Chondrocyte (in vitro differentiated cells): ENCODE results near the gene GYG2. TPM values are rescaled to one million over a fixed set of nuclear protein-coding genes. Genes with fewer than 3 reads are reported as not detected.
"Not testable (repeated sequence)": the region's sequence is repeated elsewhere in the genome, so short reads cannot be mapped to it uniquely, and the experiment has no call there.

Experiments used
- DNase-seq: peaks from one replicate; pipeline ENCODE4 v3.0.0; 2021; ENCODE audit warnings: mixed read lengths, low spot score
- H3K27ac Mint-ChIP-seq: one replicate; pipeline ENCODE4 v1.8.0; 2021; ENCODE audit warnings: mild to moderate bottlenecking, moderate library complexity, mixed read lengths; ENCODE audit not compliant: unreplicated experiment
- H3K27me3 Mint-ChIP-seq: 2 replicates; pipeline ENCODE4 v1.8.0; 2021; ENCODE audit warnings: low read depth, mixed read lengths
- H3K36me3 Mint-ChIP-seq: 2 replicates; pipeline ENCODE4 v1.8.0; 2021; ENCODE audit warnings: low read depth, mixed read lengths
- H3K4me1 Mint-ChIP-seq: 2 replicates; pipeline ENCODE4 v1.8.0; 2021; ENCODE audit warnings: low read depth, mild to moderate bottlenecking, mixed read lengths
- H3K4me3 Mint-ChIP-seq: one replicate; pipeline ENCODE4 v1.8.0; 2021; ENCODE audit warnings: mild to moderate bottlenecking, moderate library complexity, mixed read lengths; ENCODE audit not compliant: unreplicated experiment
- H3K9me3 Mint-ChIP-seq: 2 replicates; pipeline ENCODE4 v1.8.0; 2021; ENCODE audit warnings: low read depth, mixed read lengths
- long read RNA-seq: library from polyadenylated mRNA; stranded (forward); transcript quantifications from one replicate; pipeline ENCODE4 v2.0.0, GENCODE V29; 2021
- total RNA-seq: library from RNA; stranded (reverse); gene quantifications from 3 replicates; pipeline ENCODE4 v1.2.1, GENCODE V29; 2021
- TF ChIP-seq, protein P1 (sequence below): fragments of 200-600 bp; sonication (generic); IDR thresholded peaks from 2 replicates; pipeline ENCODE4 v1.5.0; 2021; ENCODE audit warnings: antibody characterized with exemption, mild to moderate bottlenecking, moderate library complexity

Gene GYG2
- 11.7 to 14.1 TPM (median 12.1 TPM) in 3 replicates for total RNA-seq
- long read RNA-seq, transcript GYG2-205 (11 exons, 1,956 nt), result major isoform, 25 of 47 reads
- long read RNA-seq, partial matches to known transcripts, result 2 of 47 reads
- long read RNA-seq, other reads (novel, unspliced or antisense), result 20 of 47 reads

DNA sequence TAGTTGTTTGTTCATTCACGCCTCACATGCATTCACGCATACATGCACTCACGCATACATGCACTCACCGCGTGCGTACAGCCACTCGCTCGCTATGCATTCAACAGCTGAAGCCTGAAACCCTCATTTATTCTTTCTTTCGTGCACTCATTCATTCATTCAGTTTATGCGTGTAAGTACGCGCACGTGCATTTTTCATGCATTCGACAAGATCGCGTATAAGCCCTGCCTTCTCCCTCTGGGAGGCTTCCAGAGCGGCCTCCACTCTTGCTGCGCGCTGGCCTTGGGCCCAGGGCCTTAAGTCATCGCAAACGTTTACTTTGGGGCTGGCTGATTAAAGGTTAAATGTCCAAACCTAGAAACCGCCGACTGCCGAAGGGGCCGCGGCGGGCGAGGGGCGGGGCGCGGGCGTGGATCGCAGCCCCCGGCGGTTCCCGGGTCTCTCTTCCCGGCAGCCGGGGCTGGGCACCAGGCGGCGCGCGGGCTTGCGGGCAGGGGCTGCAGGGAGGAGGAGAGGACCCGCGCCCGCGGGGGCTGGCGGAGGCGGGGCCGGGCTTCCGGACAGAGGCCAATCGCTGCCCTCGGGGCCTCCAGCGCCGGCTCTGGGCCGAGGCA, at the start of gene GYG2:
Gene GYG2 (plus strand): TSS at position 587 of the 615 bp plus-strand sequence. CDS start 1,259 bp downstream, outside the sequence.
- no peak for DNase-seq
- H3K27me3 Mint-ChIP-seq, result no peaks in the 10 kb centered on the region
- TF ChIP-seq, protein P1, sequence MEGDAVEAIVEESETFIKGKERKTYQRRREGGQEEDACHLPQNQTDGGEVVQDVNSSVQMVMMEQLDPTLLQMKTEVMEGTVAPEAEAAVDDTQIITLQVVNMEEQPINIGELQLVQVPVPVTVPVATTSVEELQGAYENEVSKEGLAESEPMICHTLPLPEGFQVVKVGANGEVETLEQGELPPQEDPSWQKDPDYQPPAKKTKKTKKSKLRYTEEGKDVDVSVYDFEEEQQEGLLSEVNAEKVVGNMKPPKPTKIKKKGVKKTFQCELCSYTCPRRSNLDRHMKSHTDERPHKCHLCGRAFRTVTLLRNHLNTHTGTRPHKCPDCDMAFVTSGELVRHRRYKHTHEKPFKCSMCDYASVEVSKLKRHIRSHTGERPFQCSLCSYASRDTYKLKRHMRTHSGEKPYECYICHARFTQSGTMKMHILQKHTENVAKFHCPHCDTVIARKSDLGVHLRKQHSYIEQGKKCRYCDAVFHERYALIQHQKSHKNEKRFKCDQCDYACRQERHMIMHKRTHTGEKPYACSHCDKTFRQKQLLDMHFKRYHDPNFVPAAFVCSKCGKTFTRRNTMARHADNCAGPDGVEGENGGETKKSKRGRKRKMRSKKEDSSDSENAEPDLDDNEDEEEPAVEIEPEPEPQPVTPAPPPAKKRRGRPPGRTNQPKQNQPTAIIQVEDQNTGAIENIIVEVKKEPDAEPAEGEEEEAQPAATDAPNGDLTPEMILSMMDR, result no peak
- H3K4me1 Mint-ChIP-seq, result peaks cover 9% of the 10 kb centered on the region
- H3K4me3 Mint-ChIP-seq, result peak within 1 kb of the TSS; percentile 64
- H3K9me3 Mint-ChIP-seq, result no peaks in the 10 kb centered on the region
- H3K27ac Mint-ChIP-seq, result no peak within 1 kb of the TSS
- H3K36me3 Mint-ChIP-seq, result no peaks in the 10 kb centered on the region

DNA sequence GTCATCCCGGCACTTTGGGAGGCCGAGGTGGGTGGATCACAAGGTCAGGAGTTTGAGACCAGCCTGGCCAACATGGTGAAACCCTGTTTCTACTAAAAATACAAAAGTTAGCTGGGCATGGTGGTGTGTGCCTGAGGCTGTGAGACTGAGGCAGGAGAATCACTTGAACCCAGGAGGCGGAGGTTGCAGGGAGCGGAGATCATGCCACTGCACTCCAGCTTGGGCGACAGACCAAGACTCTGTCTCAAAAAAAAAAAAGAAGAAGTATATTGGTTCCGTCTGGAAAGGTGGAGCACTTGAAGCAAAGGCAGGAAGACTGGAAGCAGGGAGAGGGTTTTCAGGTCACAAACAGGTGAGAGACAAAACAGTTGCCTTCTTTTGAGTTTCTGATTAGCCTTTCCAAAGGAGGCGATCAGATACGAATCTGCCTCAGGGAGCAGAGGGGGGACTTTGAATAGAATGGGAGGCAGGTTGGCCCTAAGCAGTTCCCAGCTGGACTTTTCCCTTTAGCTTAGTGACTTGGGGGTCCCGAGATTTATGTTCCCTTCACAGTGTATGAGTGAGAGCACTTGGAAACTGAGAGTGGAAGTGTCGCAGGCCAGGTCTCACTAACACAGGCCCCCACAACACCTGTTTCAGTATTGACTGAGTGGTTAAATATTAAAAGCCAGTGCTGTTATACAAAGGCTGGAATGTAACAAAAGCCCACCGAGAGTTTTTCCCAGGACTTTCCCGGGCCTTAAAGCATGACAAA, 48.1 kb upstream of the GYG2 start:
- not testable (repeated sequence) for H3K36me3 Mint-ChIP-seq, H3K4me3 Mint-ChIP-seq

DNA sequence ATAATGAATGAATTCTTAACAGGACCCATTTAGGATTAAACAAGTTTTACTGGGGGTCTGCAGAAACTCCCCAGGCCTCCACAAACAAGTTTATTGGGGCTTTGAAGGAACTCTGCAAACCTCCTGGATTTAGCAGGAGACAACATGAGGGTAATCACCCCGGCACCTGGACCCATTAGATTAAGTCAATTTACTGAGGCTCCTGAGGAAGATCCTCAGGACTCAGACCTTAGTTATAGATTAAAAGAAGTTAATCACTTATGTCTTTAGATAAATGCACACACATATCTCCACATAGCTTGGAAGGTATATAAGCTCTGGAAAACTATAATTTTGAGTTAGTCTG, 47.5 kb upstream of the GYG2 start:
- no peak overlapping the region for H3K27ac Mint-ChIP-seq
- peaks cover 2% of the 10 kb centered on the region for H3K27me3 Mint-ChIP-seq
- H3K9me3 Mint-ChIP-seq, result no peaks in the 10 kb centered on the region
- H3K36me3 Mint-ChIP-seq, result no peaks in the 10 kb centered on the region
- TF ChIP-seq, protein P1, result no peak
- DNase-seq, result no peak
- H3K4me3 Mint-ChIP-seq, result no peak overlapping the region
- no peaks in the 10 kb centered on the region for H3K4me1 Mint-ChIP-seq

More for the DNA sequence above, 48.1 kb upstream of the GYG2 start:
- DNase-seq, H3K27ac Mint-ChIP-seq, H3K4me1 Mint-ChIP-seq, H3K9me3 Mint-ChIP-seq, H3K27me3 Mint-ChIP-seq: not testable (repeated sequence)

- no peak for DNase-seq
- H3K9me3 Mint-ChIP-seq, result no peaks in the 10 kb centered on the region
- peaks cover 2% of the 10 kb centered on the region for H3K27me3 Mint-ChIP-seq
- no peaks in the 10 kb centered on the region for H3K36me3 Mint-ChIP-seq
- H3K4me1 Mint-ChIP-seq, result no peaks in the 10 kb centered on the region
- no peak overlapping the region for H3K27ac Mint-ChIP-seq
- TF ChIP-seq, protein P1, result no peak
- no peak overlapping the region for H3K4me3 Mint-ChIP-seq
Measured at GRCh38 chrX:2781698-2782097, 47.0 kb upstream of the GYG2 start.

- H3K27ac Mint-ChIP-seq, result no peak overlapping the region
- H3K9me3 Mint-ChIP-seq, result no peaks in the 10 kb centered on the region
- H3K4me1 Mint-ChIP-seq, result no peaks in the 10 kb centered on the region
- H3K4me3 Mint-ChIP-seq, result no peak overlapping the region
- H3K36me3 Mint-ChIP-seq, result no peaks in the 10 kb centered on the region
- no peak for DNase-seq
- peaks cover 2% of the 10 kb centered on the region for H3K27me3 Mint-ChIP-seq
- TF ChIP-seq, protein P1, result no peak
Measured at GRCh38 chrX:2782171-2782570, 46.6 kb upstream of the GYG2 start.
